Loucy (cell line): Measurements from ENCODE around the gene NTSR2.
"Not testable (repeated sequence)": the region's sequence is repeated elsewhere in the genome, so short reads cannot be mapped to it uniquely, and the experiment has no call there.

Experiments
- H2AFZ ChIP-seq: fragments of 200-600 bp; sonication (generic); 2 replicates; pipeline ENCODE4 v1.6.0; 2016; ENCODE audit warnings: antibody characterized with exemption, mild to moderate bottlenecking, low read length, moderate library complexity
- H3F3A ChIP-seq: fragments of 200-600 bp; 2 replicates; pipeline ENCODE4 v1.6.0; 2016; ENCODE audit warnings: antibody characterized with exemption, low read depth, mild to moderate bottlenecking
- H3K27me3 ChIP-seq: fragments of 200-600 bp; sonication (generic); 2 replicates; pipeline ENCODE4 v1.6.1; 2014; ENCODE audit warnings: low read length, mild to moderate bottlenecking; ENCODE audit not compliant: insufficient read depth, poor library complexity, severe bottlenecking
- H3K36me3 ChIP-seq: fragments of 200-600 bp; sonication (generic); 2 replicates; pipeline ENCODE4 v1.6.1; 2016; ENCODE audit warnings: low read length; ENCODE audit not compliant: insufficient read depth
- H3K4me1 ChIP-seq: fragments of 200-600 bp; sonication (generic); 2 replicates; pipeline ENCODE4 v1.5.1; 2014; ENCODE audit warnings: low read length, mild to moderate bottlenecking; ENCODE audit not compliant: insufficient read depth, poor library complexity, severe bottlenecking
- H3K4me2 ChIP-seq: fragments of 200-600 bp; sonication (generic); 2 replicates; pipeline ENCODE4 v1.6.0; 2014; ENCODE audit warnings: antibody characterized with exemption, low read length, low read depth, mild to moderate bottlenecking; ENCODE audit not compliant: poor library complexity, severe bottlenecking
- H3K4me3 ChIP-seq: fragments of 200-600 bp; sonication (generic); 2 replicates; pipeline ENCODE4 v1.5.1; 2014; ENCODE audit warnings: low read length, mild to moderate bottlenecking, mixed read lengths; ENCODE audit not compliant: poor library complexity, severe bottlenecking
- H3K79me2 ChIP-seq: fragments of 200-600 bp; sonication (generic); 2 replicates; pipeline ENCODE4 v1.6.1; 2014; ENCODE audit warnings: low read length; ENCODE audit not compliant: insufficient read depth
- H3K9ac ChIP-seq: fragments of 200-600 bp; sonication (generic); 2 replicates; pipeline ENCODE4 v1.6.0; 2014; ENCODE audit warnings: mild to moderate bottlenecking, low read depth, low read length, moderate library complexity; ENCODE audit not compliant: poor library complexity, severe bottlenecking
- H3K9me2 ChIP-seq: fragments of 200-600 bp; sonication (generic); replicated peaks from 2 replicates; pipeline ENCODE4 v1.6.1; 2016; ENCODE audit warnings: low read depth, low read length, mixed read lengths
- H3K9me3 ChIP-seq: fragments of 200-600 bp; sonication (generic); 2 replicates; pipeline ENCODE4 v1.6.1; 2014; ENCODE audit warnings: mild to moderate bottlenecking, antibody characterized with exemption, low read length, low read depth; ENCODE audit not compliant: insufficient read depth
- H4K20me1 ChIP-seq: fragments of 200-600 bp; sonication (generic); 2 replicates; pipeline ENCODE4 v1.6.0; 2014; ENCODE audit warnings: antibody characterized with exemption, low read length, mild to moderate bottlenecking; ENCODE audit not compliant: insufficient read depth, poor library complexity, severe bottlenecking
- CTCF ChIP-seq: fragments of 200-600 bp; sonication (generic); conservative IDR thresholded peaks from 2 replicates; pipeline ENCODE4 v1.5.1; 2014; ENCODE audit warnings: mild to moderate bottlenecking, antibody characterized with exemption, low read length
- EZH2phosphoT487 ChIP-seq: fragments of 200-600 bp; IDR thresholded peaks from 2 replicates; pipeline ENCODE4 v1.6.1; 2018; ENCODE audit warnings: antibody characterized with exemption, mild to moderate bottlenecking, moderate library complexity, borderline replicate concordance

Gene NTSR2

GRCh38 chr2:11661891-11662435 lies 8.0 kb downstream of the NTSR2 start:
- Histone ChIP-seq H3K79me2 (no peaks in the 10 kb centered on the region), H3K4me2 (peak overlapping the region; percentile 3), H3K36me3 (no peaks in the 10 kb centered on the region), H3K27me3 (no peaks in the 10 kb centered on the region), H3K9me3 (peaks cover 7% of the 10 kb centered on the region; the same call in 1 of the 2 replicates), H4K20me1 (no peaks in the 10 kb centered on the region), H3F3A (no peaks in the 10 kb centered on the region), H3K9me2 (no peaks in the 10 kb centered on the region), H3K4me1 (peaks cover 10% of the 10 kb centered on the region), H3K9ac (no peak overlapping the region), H3K4me3 (no peak overlapping the region), H2AFZ (no peak overlapping the region)
- TF ChIP-seq EZH2phosphoT487 (no peak), CTCF (no peak)

- not testable (repeated sequence) for H3K4me2 ChIP-seq, H3K27me3 ChIP-seq, H2AFZ ChIP-seq, H3K4me3 ChIP-seq, H3K79me2 ChIP-seq, H3K9me3 ChIP-seq, H3K9me2 ChIP-seq, H3K36me3 ChIP-seq, H3K9ac ChIP-seq, H4K20me1 ChIP-seq, H3F3A ChIP-seq
- peaks cover 10% of the 10 kb centered on the region for H3K4me1 ChIP-seq
These were observed 9.6 kb downstream of the NTSR2 start for GRCh38 chr2:11660396-11660795.

GRCh38 chr2:11659851-11660250 lies 10.1 kb downstream of the NTSR2 start:
- Histone ChIP-seq H3K4me1 (peaks cover 10% of the 10 kb centered on the region), H3K4me2 (no peak overlapping the region)

More at GRCh38 chr2:11659851-11660250, 10.1 kb downstream of the NTSR2 start:
- TF ChIP-seq CTCF (no peak), EZH2phosphoT487 (no peak)
- H3K9me3 ChIP-seq: peaks cover 7% of the 10 kb centered on the region; the same call in 1 of the 2 replicates
- H2AFZ ChIP-seq: no peak overlapping the region
- H3K9ac ChIP-seq: no peak overlapping the region
- H3K4me3 ChIP-seq: no peak overlapping the region
- H4K20me1 ChIP-seq: no peaks in the 10 kb centered on the region
- H3K27me3 ChIP-seq: no peaks in the 10 kb centered on the region
- no peaks in the 10 kb centered on the region for H3K36me3 ChIP-seq
- no peaks in the 10 kb centered on the region for H3K79me2 ChIP-seq
- no peaks in the 10 kb centered on the region for H3F3A ChIP-seq
- H3K9me2 ChIP-seq: no peaks in the 10 kb centered on the region
